ENCODE results near the gene EPB41. TPM values are rescaled to one million over a fixed set of nuclear protein-coding genes. Genes with fewer than 3 reads are reported as not detected.

Gene EPB41
- total and polyA plus RNA-seq, 2 experiments from 2014 or later, result 26.8 to 112 TPM

DNA sequence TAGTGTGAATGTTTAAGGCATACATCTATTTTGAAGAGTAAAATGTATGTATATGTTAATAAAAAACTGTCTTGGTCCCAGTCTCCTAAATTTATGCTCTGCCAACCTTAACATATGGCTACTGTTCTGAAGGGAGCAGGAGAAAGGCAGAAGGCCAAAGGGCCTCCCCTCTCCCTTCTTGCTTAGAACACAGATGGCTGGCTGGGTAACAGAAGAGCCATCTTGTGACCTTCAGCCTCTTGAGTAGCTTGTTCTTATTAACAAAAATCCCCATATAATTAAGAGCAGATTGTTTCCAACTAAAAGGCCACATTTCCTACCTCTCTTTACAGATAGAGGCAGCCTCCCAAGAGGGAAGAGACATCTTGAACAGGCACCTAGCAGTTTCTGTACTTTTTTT lies 36.1 kb downstream of the EPB41 start:
- H3K4me3 Mint-ChIP-seq, result no peak overlapping the region
- 0 out of 2 replicates have a peak overlapping the region, but pooled peaks have one; percentile 23 for H3K27ac ChIP-seq (ENCODE audit: low read depth)
- no peak for TF ChIP-seq ZNF114 (CRISPR knock-in tag; IDR thresholded peaks at IDR 0.05)
- no peak for TF ChIP-seq POLR2AphosphoS5 (IDR thresholded peaks at IDR 0.05; ENCODE audit: low read depth)
- TF ChIP-seq CREB1 (CRISPR knock-in tag; IDR thresholded peaks at IDR 0.05; ENCODE audit: low read depth), result no peak
- no peak for TF ChIP-seq REST (IDR thresholded peaks at IDR 0.05; ENCODE audit: unreplicated experiment)
- no peak for TF ChIP-seq JUNB (IDR thresholded peaks at IDR 0.05; ENCODE audit: unreplicated experiment)
- no peak for TF ChIP-seq ZNF462 (CRISPR knock-in tag; IDR thresholded peaks at IDR 0.05)
- TF ChIP-seq STAT1 (IDR thresholded peaks at IDR 0.05; ENCODE audit: unreplicated experiment), result no peak
- no peak for TF ChIP-seq CTCF (conservative IDR thresholded peaks at IDR 0.05; ENCODE audit: low read depth in 2 of 2)
- no peak for TF ChIP-seq EZH2 (IDR thresholded peaks at IDR 0.05; ENCODE audit: low read depth, unreplicated experiment)
- no peak for TF ChIP-seq NANOG (IDR thresholded peaks at IDR 0.05; ENCODE audit: borderline replicate concordance)
- no peak for TF ChIP-seq ETS1 (IDR thresholded peaks at IDR 0.05)
- no peak for TF ChIP-seq ZNF331 (CRISPR knock-in tag; IDR thresholded peaks at IDR 0.05; ENCODE audit: low read depth)
- no peak for TF ChIP-seq EZH2phosphoT487 (IDR thresholded peaks at IDR 0.05; ENCODE audit: unreplicated experiment)
- no peak overlapping the region for H3K4me3 ChIP-seq
- no peak overlapping the region for H2AFZ ChIP-seq
- no peaks in the 10 kb centered on the region for H3K36me3 ChIP-seq (ENCODE audit: insufficient read depth)
- peaks cover 59% of the 10 kb centered on the region for H3K79me2 ChIP-seq (replicated peaks; ENCODE audit: insufficient read depth)
- H3K9me3 Mint-ChIP-seq, result no peaks in the 10 kb centered on the region
- H3K27me3 Mint-ChIP-seq (ENCODE audit: insufficient read depth, low read depth, poor library complexity), result peaks cover 4% of the 10 kb centered on the region
- no peak overlapping the region for H3K27ac Mint-ChIP-seq
- H3K27me3 ChIP-seq (ENCODE audit: insufficient read depth), result no peaks in the 10 kb centered on the region
- no peak for DNase-seq (ENCODE audit: low spot score)
- H3K9me2 ChIP-seq (ENCODE audit: insufficient read depth), result no peaks in the 10 kb centered on the region
- H3K4me2 ChIP-seq, result no peak overlapping the region
- no peaks in the 10 kb centered on the region for H3F3A ChIP-seq (replicated peaks; ENCODE audit: low read depth)
- H3K4me1 Mint-ChIP-seq, result peaks cover 10% of the 10 kb centered on the region
- H3K4me1 ChIP-seq (ENCODE audit: insufficient read depth), result peaks cover 16% of the 10 kb centered on the region
- peaks cover 10% of the 10 kb centered on the region for H4K20me1 ChIP-seq (replicated peaks; ENCODE audit: insufficient read depth)
- H3K36me3 Mint-ChIP-seq (ENCODE audit: low read depth), result no peaks in the 10 kb centered on the region
- no peak for ATAC-seq
